Spinal cord (tissue), 10 donors: ENCODE measurements around the gene MOCS1. TPM values are rescaled to one million over a fixed set of nuclear protein-coding genes. Genes with fewer than 3 reads are reported as not detected.
A peak's percentile ranks its signal among the peaks of the same experiment; 100 is the strongest.

Source experiments
- DNase-seq, 6 donors: peaks; one replicate each; pipeline versions ENCODE4 v3.0.0 to v3.0.0-alpha.2; 2013 to 2015; ENCODE audit warnings: low spot score in 6 of 6, low read depth in 4 of 6
- H3K27ac ChIP-seq: one replicate; pipeline ENCODE4 v1.5.1; 2013; ENCODE audit warnings: low read depth, low read length, control low read depth
- H3K27me3 ChIP-seq: one replicate; pipeline ENCODE4 v1.6.1; 2013; ENCODE audit warnings: low read length; ENCODE audit not compliant: control insufficient read depth, insufficient read depth
- H3K36me3 ChIP-seq: one replicate; pipeline ENCODE4 v1.6.1; 2013; ENCODE audit warnings: low read length; ENCODE audit not compliant: control insufficient read depth, insufficient read depth
- H3K4me1 ChIP-seq: one replicate; pipeline ENCODE4 v1.6.1; 2013; ENCODE audit warnings: low read length; ENCODE audit not compliant: control insufficient read depth, insufficient read depth
- H3K4me3 ChIP-seq: one replicate; pipeline ENCODE4 v1.5.1; 2013; ENCODE audit warnings: low read depth, low read length, control low read depth
- H3K9me3 ChIP-seq: one replicate; pipeline ENCODE4 v1.6.1; 2013; ENCODE audit warnings: low read length; ENCODE audit not compliant: control insufficient read depth, insufficient read depth
- WGBS: methylation state at CpG from one replicate; pipeline ENCODE4 v1.1.5; 2013; ENCODE audit warnings: missing lambda C conversion rate; ENCODE audit not compliant: insufficient coverage; 5-methylcytosine and 5-hydroxymethylcytosine counted together
- polyA plus RNA-seq, 2 donors: library from polyadenylated mRNA; unstranded; fragments of 120-200 nt; gene quantifications; one replicate each; pipeline ENCODE4 v1.2.1, GENCODE V29; 2013; ENCODE audit not compliant: insufficient read length in 2 of 2
- total RNA-seq, 2 donors: library from RNA; depleted of rRNA in 1 of 2; stranded (reverse); fragments of 120-200 nt in 1 of 2; fragments of >200 nt in 1 of 2; gene quantifications; one replicate each; pipeline versions ENCODE4 v1.2.3 to v1.2.4, GENCODE V29; 2013 to 2014
- donor health status: healthy.

MOCS1 gene
- total and polyA plus RNA-seq, 4 donors = 9.6 to 15.4 (median 12.5) TPM

GRCh38 chr6:39901670-39902069 is 32.6 kb downstream of the MOCS1 start:
- no peaks in the 10 kb centered on the region for H3K4me1 ChIP-seq
- no peaks in the 10 kb centered on the region for H3K27me3 ChIP-seq
- H3K36me3 ChIP-seq = peaks cover 40% of the 10 kb centered on the region
- no peak for DNase-seq
- WGBS = 83% methylated on average over 19 of the region's 19 CpGs
- no peak overlapping the region for H3K4me3 ChIP-seq
- no peaks in the 10 kb centered on the region for H3K9me3 ChIP-seq
- no peak overlapping the region for H3K27ac ChIP-seq

- no peak for DNase-seq
- no peak overlapping the region for H3K27ac ChIP-seq
- 84% methylated on average over 10 of the region's 10 CpGs for WGBS
Observed at GRCh38 chr6:39901116-39901655, 33.1 kb downstream of the MOCS1 start.

GRCh38 chr6:39899554-39900295 is 34.5 kb downstream of the MOCS1 start:
- no peak overlapping the region for H3K4me3 ChIP-seq
- H3K27ac ChIP-seq = no peak overlapping the region
- H3K9me3 ChIP-seq = no peaks in the 10 kb centered on the region
- no peaks in the 10 kb centered on the region for H3K27me3 ChIP-seq
- H3K36me3 ChIP-seq = peaks cover 30% of the 10 kb centered on the region
- 90% methylated on average over 6 of the region's 10 CpGs for WGBS
- no peaks in the 10 kb centered on the region for H3K4me1 ChIP-seq
- no peak for DNase-seq

More at GRCh38 chr6:39901116-39901655, 33.1 kb downstream of the MOCS1 start:
- Histone ChIP-seq H3K4me1 (no peaks in the 10 kb centered on the region), H3K27me3 (no peaks in the 10 kb centered on the region), H3K4me3 (no peak overlapping the region), H3K9me3 (no peaks in the 10 kb centered on the region), H3K36me3 (peaks cover 37% of the 10 kb centered on the region)

GRCh38 chr6:39898625-39899024 is 35.6 kb downstream of the MOCS1 start:
- peaks cover 30% of the 10 kb centered on the region for H3K36me3 ChIP-seq
- no peak for DNase-seq

GRCh38 chr6:39897698-39898097 is 36.6 kb downstream of the MOCS1 start:
- no peaks in the 10 kb centered on the region for H3K27me3 ChIP-seq
- WGBS = 92% methylated on average over 2 of the region's 3 CpGs

More at GRCh38 chr6:39898625-39899024, 35.6 kb downstream of the MOCS1 start:
- Histone ChIP-seq H3K4me1 (no peaks in the 10 kb centered on the region), H3K27me3 (no peaks in the 10 kb centered on the region), H3K9me3 (no peaks in the 10 kb centered on the region), H3K4me3 (no peak overlapping the region), H3K27ac (no peak overlapping the region)
- 97% methylated on average over 3 of the region's 4 CpGs for WGBS

GRCh38 chr6:39896701-39897100 is 37.6 kb downstream of the MOCS1 start:
- peaks cover 19% of the 10 kb centered on the region for H3K36me3 ChIP-seq

More at GRCh38 chr6:39897698-39898097, 36.6 kb downstream of the MOCS1 start:
- Histone ChIP-seq H3K27ac (no peak overlapping the region), H3K4me1 (no peaks in the 10 kb centered on the region), H3K36me3 (peaks cover 25% of the 10 kb centered on the region), H3K4me3 (no peak overlapping the region), H3K9me3 (no peaks in the 10 kb centered on the region)
- DNase-seq = peak in 1 of 6 donors; percentile 39

GRCh38 chr6:39893286-39893685 is 41.0 kb downstream of the MOCS1 start:
- Histone ChIP-seq H3K27ac (no peak overlapping the region), H3K4me3 (no peak overlapping the region), H3K4me1 (peaks cover 3% of the 10 kb centered on the region), H3K27me3 (no peaks in the 10 kb centered on the region), H3K9me3 (no peaks in the 10 kb centered on the region), H3K36me3 (peaks cover 8% of the 10 kb centered on the region)
- 89% methylated on average over 7 of the region's 8 CpGs for WGBS
- DNase-seq = no peak

More at GRCh38 chr6:39896701-39897100, 37.6 kb downstream of the MOCS1 start:
- 88% methylated on average over 12 of the region's 12 CpGs for WGBS
- no peak overlapping the region for H3K27ac ChIP-seq
- H3K4me1 ChIP-seq = no peaks in the 10 kb centered on the region
- DNase-seq = no peak
- H3K27me3 ChIP-seq = no peaks in the 10 kb centered on the region
- H3K9me3 ChIP-seq = no peaks in the 10 kb centered on the region
- H3K4me3 ChIP-seq = no peak overlapping the region

- H3K4me1 ChIP-seq = peaks cover 8% of the 10 kb centered on the region
- no peak overlapping the region for H3K4me3 ChIP-seq
- no peaks in the 10 kb centered on the region for H3K9me3 ChIP-seq
- H3K27me3 ChIP-seq = no peaks in the 10 kb centered on the region
- WGBS = 52% methylated on average over 2 of the region's 2 CpGs
- peaks cover 12% of the 10 kb centered on the region for H3K36me3 ChIP-seq
- peak in 2 of 6 donors; percentile 53 to 63 for DNase-seq
- no peak overlapping the region for H3K27ac ChIP-seq
Observed at GRCh38 chr6:39892490-39893129, 41.7 kb downstream of the MOCS1 start.

GRCh38 chr6:39891976-39892375 is 42.3 kb downstream of the MOCS1 start:
- 100% methylated on average over 1 of the region's 4 CpGs for WGBS
- H3K27me3 ChIP-seq = no peaks in the 10 kb centered on the region
- no peaks in the 10 kb centered on the region for H3K9me3 ChIP-seq
- no peak for DNase-seq
- no peak overlapping the region for H3K4me3 ChIP-seq
- peaks cover 13% of the 10 kb centered on the region for H3K4me1 ChIP-seq
- H3K27ac ChIP-seq = no peak overlapping the region
- peaks cover 15% of the 10 kb centered on the region for H3K36me3 ChIP-seq
